GM23248 (cell line): ENCODE data around the gene NOTCH1. TPM values are rescaled to one million over a fixed set of nuclear protein-coding genes. Genes with fewer than 3 reads are reported as not detected.
"Not testable (repeated sequence)": the region's sequence is repeated elsewhere in the genome, so short reads cannot be mapped to it uniquely, and the experiment has no call there.

Source experiments
- DNase-seq: peaks from one replicate; pipeline ENCODE4 v3.0.0-alpha.2; 2015
- H2AFZ ChIP-seq: fragments of 200-600 bp; sonication (generic); 2 replicates; pipeline ENCODE4 v1.6.1; 2016; ENCODE audit warnings: antibody characterized with exemption
- H3F3A ChIP-seq: fragments of 200-600 bp; sonication (generic); 2 replicates; pipeline ENCODE4 v1.6.1; 2016; ENCODE audit warnings: mild to moderate bottlenecking, antibody characterized with exemption, mixed run types; ENCODE audit not compliant: insufficient read depth
- H3K27ac ChIP-seq: fragments of 200-600 bp; sonication (generic); 2 replicates; pipeline ENCODE4 v1.5.1; 2016; ENCODE audit warnings: mild to moderate bottlenecking
- H3K27me3 ChIP-seq: fragments of 200-600 bp; sonication (generic); replicated peaks from 2 replicates; pipeline ENCODE4 v1.6.1; 2016; ENCODE audit warnings: mild to moderate bottlenecking; ENCODE audit not compliant: insufficient read depth
- H3K36me3 ChIP-seq: fragments of 200-600 bp; sonication (generic); 2 replicates; pipeline ENCODE4 v1.6.1; 2016; ENCODE audit warnings: low read depth, mild to moderate bottlenecking
- H3K4me1 ChIP-seq: fragments of 200-600 bp; sonication (generic); 2 replicates; pipeline ENCODE4 v1.6.1; 2016; ENCODE audit warnings: mild to moderate bottlenecking; ENCODE audit not compliant: insufficient read depth
- H3K4me2 ChIP-seq: fragments of 200-600 bp; sonication (generic); one replicate; pipeline ENCODE4 v1.6.1; 2016; ENCODE audit warnings: mild to moderate bottlenecking; ENCODE audit not compliant: unreplicated experiment
- H3K4me3 ChIP-seq: fragments of 200-600 bp; sonication (generic); 2 replicates; pipeline ENCODE4 v1.5.1; 2016; ENCODE audit warnings: mild to moderate bottlenecking
- H3K79me2 ChIP-seq: fragments of 200-600 bp; sonication (generic); 2 replicates; pipeline ENCODE4 v1.6.1; 2016; ENCODE audit warnings: mild to moderate bottlenecking; ENCODE audit not compliant: insufficient read depth
- H3K9ac ChIP-seq: fragments of 200-600 bp; sonication (generic); 2 replicates; pipeline ENCODE4 v1.6.1; 2016; ENCODE audit warnings: mild to moderate bottlenecking
- H3K9me2 ChIP-seq: fragments of 200-600 bp; sonication (generic); 2 replicates; pipeline ENCODE4 v1.6.1; 2016; ENCODE audit warnings: mixed run types, mild to moderate bottlenecking, moderate library complexity; ENCODE audit not compliant: insufficient read depth
- H3K9me3 ChIP-seq: fragments of 200-600 bp; sonication (generic); one replicate; pipeline ENCODE4 v1.6.1; 2017; ENCODE audit warnings: low read depth
- H4K20me1 ChIP-seq: fragments of 200-600 bp; sonication (generic); 2 replicates; pipeline ENCODE4 v1.6.0; 2016; ENCODE audit not compliant: insufficient read depth
- EZH2 ChIP-seq: fragments of 200-600 bp; sonication (generic); IDR thresholded peaks from 2 replicates; pipeline ENCODE4 v1.6.1; 2018; ENCODE audit warnings: antibody characterized with exemption, mild to moderate bottlenecking; ENCODE audit not compliant: insufficient read depth, poor library complexity, severe bottlenecking
- EZH2phosphoT487 ChIP-seq: fragments of 200-600 bp; sonication (generic); IDR thresholded peaks from 2 replicates; pipeline ENCODE4 v1.6.1; 2018; ENCODE audit warnings: antibody characterized with exemption, moderate library complexity, mild to moderate bottlenecking, low read depth; ENCODE audit not compliant: insufficient read depth
- WGBS, 2 experiments: methylation state at CpG; one replicate each; pipeline ENCODE4 v1.1.6; 2015 to 2017; ENCODE audit warnings: low lambda C conversion rate in 2 of 2, low coverage in 1 of 2; ENCODE audit errors: missing lambda C conversion rate in 2 of 2; 5-methylcytosine and 5-hydroxymethylcytosine counted together
- in situ Hi-C: fragments of 300-500 bp; cut with MboI; formaldehyde crosslinking; loops from 2 replicates; pipeline ENCODE4 v1.15.0; 2020
- polyA plus RNA-seq: library from polyadenylated mRNA; unstranded; fragments of >200 nt; fragmentation: Nextera tagmentation; extraction: Ambion mirVana; gene quantifications from 2 replicates; pipeline ENCODE4 v1.2.1, GENCODE V29; 2016
- total RNA-seq: library from RNA; depleted of rRNA; stranded (reverse); fragments of >200 nt; shearing (Covaris generic); gene quantifications from 2 replicates; pipeline ENCODE4 v1.2.3, GENCODE V29; 2014

Gene NOTCH1
- total and polyA plus RNA-seq, 2 experiments from 2014 or later: 1.5 to 5.7 TPM

DNA sequence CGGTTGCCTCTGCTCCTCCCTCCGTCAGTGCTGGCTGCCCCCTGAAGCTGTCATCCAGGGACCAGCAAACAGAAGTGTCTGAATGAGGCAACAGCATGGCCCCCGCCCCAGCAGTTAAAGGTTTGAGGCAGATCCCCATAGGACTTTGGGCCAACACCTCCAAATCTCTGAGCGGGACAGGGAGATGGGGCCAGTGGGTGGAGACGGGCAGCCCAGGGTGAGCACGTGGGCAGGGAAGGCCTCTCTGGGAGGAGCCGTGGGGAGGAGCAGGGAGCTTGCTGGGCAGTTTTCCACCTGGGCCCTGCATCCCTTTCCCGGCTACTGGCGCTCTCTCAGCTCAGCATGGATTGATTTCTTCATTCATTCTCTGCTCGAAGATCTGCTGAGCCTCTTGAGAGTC, 39.1 kb upstream of the NOTCH1 start:
- in situ Hi-C loops: no loop called here
- Histone ChIP-seq H3K27ac (no peak overlapping the region), H3K36me3 (no peaks in the 10 kb centered on the region), H3K9ac (no peak overlapping the region), H3K27me3 (no peaks in the 10 kb centered on the region; the same call in 1 of the 2 replicates), H4K20me1 (no peaks in the 10 kb centered on the region), H3K4me2 (no peak overlapping the region), H2AFZ (no peak overlapping the region), H3K4me1 (0 out of 2 replicates have a peak, but pooled peaks cover 6% of the 10 kb centered on the region), H3K9me2 (no peaks in the 10 kb centered on the region), H3K79me2 (no peaks in the 10 kb centered on the region), H3F3A (peaks cover 10% of the 10 kb centered on the region; the same call in 1 of the 2 replicates), H3K4me3 (no peak overlapping the region), H3K9me3 (no peaks in the 10 kb centered on the region)
- WGBS, 2 experiments: 24 to 30% methylated on average over 10 of the region's 10 CpGs
- TF ChIP-seq EZH2: no peak
- TF ChIP-seq EZH2phosphoT487: no peak
- DNase-seq: peak; percentile 40

GRCh38 chr9:136584401-136584932, 38.6 kb upstream of the NOTCH1 start:
- no peak for TF ChIP-seq EZH2phosphoT487
- no peak for TF ChIP-seq EZH2
- Histone ChIP-seq H3K4me2 (no peak overlapping the region), H3K27ac (no peak overlapping the region), H4K20me1 (no peaks in the 10 kb centered on the region), H3K9ac (no peak overlapping the region), H3K36me3 (no peaks in the 10 kb centered on the region), H3K79me2 (no peaks in the 10 kb centered on the region), H3K27me3 (no peaks in the 10 kb centered on the region; the same call in 1 of the 2 replicates), H3K9me2 (no peaks in the 10 kb centered on the region), H3K4me3 (no peak overlapping the region), H3F3A (peaks cover 10% of the 10 kb centered on the region; the same call in 1 of the 2 replicates), H2AFZ (no peak overlapping the region), H3K4me1 (0 out of 2 replicates have a peak, but pooled peaks cover 6% of the 10 kb centered on the region), H3K9me3 (no peaks in the 10 kb centered on the region)
- no peak for DNase-seq
- 60 to 62% methylated on average over 14 to 23 of the region's 23 CpGs for whole genome bisulfite sequencing, 2 experiments
- in situ Hi-C loops: no loop called here

DNA sequence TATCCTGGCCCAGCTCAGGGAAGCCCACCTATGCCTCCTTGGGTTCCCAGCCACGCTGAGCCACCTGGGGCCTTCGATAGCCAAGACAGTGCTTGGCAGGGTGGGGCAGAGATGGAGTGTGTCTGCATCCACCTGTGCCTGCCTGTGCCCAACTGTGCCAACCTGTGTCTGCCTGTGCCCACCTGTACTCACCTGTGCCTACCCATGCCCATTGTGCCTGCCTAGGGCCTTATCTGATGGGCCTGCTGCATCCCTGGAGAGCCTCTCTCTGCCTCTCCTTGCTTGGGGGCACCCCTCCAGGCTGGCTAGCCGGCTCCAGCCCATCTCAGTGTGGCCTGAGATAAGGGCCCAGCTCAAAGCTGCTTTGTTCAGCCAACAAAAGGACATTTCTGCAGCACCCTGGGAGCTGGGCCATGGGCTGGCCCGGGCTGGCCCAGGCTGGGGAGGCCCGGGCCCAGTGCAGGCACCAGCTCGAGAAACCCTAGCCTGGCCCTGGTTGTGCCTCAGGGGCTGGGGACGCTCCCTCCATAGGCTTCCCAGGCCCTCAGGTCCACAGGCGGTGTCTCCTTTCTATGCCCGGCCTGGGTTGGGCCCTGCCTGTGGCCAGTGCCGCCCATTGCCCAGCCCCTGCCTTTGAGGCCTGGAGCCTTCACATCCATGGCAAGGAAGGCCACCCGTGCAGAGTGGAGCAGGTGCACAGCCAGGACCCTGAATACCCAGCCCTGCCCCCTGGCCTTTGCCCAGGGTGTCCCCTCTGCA, 37.3 kb upstream of the NOTCH1 start:
- Histone ChIP-seq H3K27me3 (no peaks in the 10 kb centered on the region; the same call in 1 of the 2 replicates), H3K27ac (no peak overlapping the region), H3K9ac (no peak overlapping the region), H4K20me1 (no peaks in the 10 kb centered on the region), H3K36me3 (no peaks in the 10 kb centered on the region), H3K4me3 (no peak overlapping the region), H3K79me2 (no peaks in the 10 kb centered on the region), H3K9me2 (no peaks in the 10 kb centered on the region), H3F3A (peaks cover 10% of the 10 kb centered on the region; the same call in 1 of the 2 replicates), H3K9me3 (no peaks in the 10 kb centered on the region), H3K4me1 (0 out of 2 replicates have a peak, but pooled peaks cover 6% of the 10 kb centered on the region), H3K4me2 (no peak overlapping the region), H2AFZ (no peak overlapping the region)
- TF ChIP-seq EZH2phosphoT487 (no peak), EZH2 (no peak)
- in situ Hi-C loops: no loop called here
- DNase-seq: no peak
- 87 to 95% methylated on average over 11 of the region's 11 CpGs for WGBS, 2 experiments

GRCh38 chr9:136581614-136582447, 36.0 kb upstream of the NOTCH1 start:
- no peaks in the 10 kb centered on the region for H3K36me3 ChIP-seq
- H3K4me3 ChIP-seq: no peak overlapping the region
- WGBS, 2 experiments: 84 to 94% methylated on average over 11 to 12 of the region's 12 CpGs
- H2AFZ ChIP-seq: no peak overlapping the region
- no peak for DNase-seq
- no peaks in the 10 kb centered on the region for H3K79me2 ChIP-seq
- in situ Hi-C loops: no loop called here
- H3K9me3 ChIP-seq: no peaks in the 10 kb centered on the region
- no peak overlapping the region for H3K27ac ChIP-seq
- no peak for TF ChIP-seq EZH2phosphoT487
- TF ChIP-seq EZH2: no peak
- H4K20me1 ChIP-seq: no peaks in the 10 kb centered on the region
- H3K4me2 ChIP-seq: no peak overlapping the region
- no peak overlapping the region for H3K9ac ChIP-seq
- no peaks in the 10 kb centered on the region for H3K9me2 ChIP-seq
- H3K27me3 ChIP-seq: no peaks in the 10 kb centered on the region; the same call in 1 of the 2 replicates
- H3K4me1 ChIP-seq: no peaks in the 10 kb centered on the region
- H3F3A ChIP-seq: peaks cover 10% of the 10 kb centered on the region; the same call in 1 of the 2 replicates

GRCh38 chr9:136579650-136580219, 33.9 kb upstream of the NOTCH1 start:
- H3K4me2 ChIP-seq, H2AFZ ChIP-seq, H3K9ac ChIP-seq, H3K27ac ChIP-seq, H3K4me1 ChIP-seq, H3K36me3 ChIP-seq, H3K9me3 ChIP-seq, H3K9me2 ChIP-seq, H3K79me2 ChIP-seq, H3K27me3 ChIP-seq, DNase-seq, H4K20me1 ChIP-seq, in situ Hi-C loops, H3F3A ChIP-seq, H3K4me3 ChIP-seq: not testable (repeated sequence)
- 94 to 96% methylated on average over 3 to 9 of the region's 9 CpGs for WGBS, 2 experiments
